ENCODE results near the gene VIL1. TPM values are rescaled to one million over a fixed set of nuclear protein-coding genes. Genes with fewer than 3 reads are reported as not detected.

VIL1 gene
- total and polyA plus RNA-seq, 8 donors: 0.29 to 1.8 (median 1.2) TPM; not detected in 1

- Histone ChIP-seq H3K27me3 (no peaks in the 10 kb centered on the region), H3K9me3 (no peaks in the 10 kb centered on the region), H3K36me3 (peaks cover 0 to 95% of the 10 kb centered on the region in 2 donors), H3K4me1 (peaks cover 0 to 87% of the 10 kb centered on the region in 2 donors), H3K4me3 (no peak overlapping the region), H3K27ac (peak overlapping the region in 1 of 2 donors; percentile 77)
- no peak for TF ChIP-seq CTCF (IDR thresholded peaks at IDR 0.05)
- intact Hi-C loops (cut with DNase I): loop anchor here in 1 of 2 donors (10.0 kb wide), 1 partner anchor 115 kb away; the partner anchor contains the start of genes AAMP and PNKD
- ATAC-seq: no peak
- DNase-seq: no peak
These were observed 29.4 kb upstream of the VIL1 start for GRCh38 chr2:218389333-218390150.

- Histone ChIP-seq H3K27ac (no peak overlapping the region), H3K9me3 (no peaks in the 10 kb centered on the region), H3K4me1 (peaks cover 4 to 84% of the 10 kb centered on the region in 2 donors), H3K27me3 (no peaks in the 10 kb centered on the region), H3K4me3 (no peak overlapping the region), H3K36me3 (peaks cover 0 to 84% of the 10 kb centered on the region in 2 donors)
- ATAC-seq (no peak), DNase-seq (peak in 1 of 4 donors; percentile 79)
- no peak for TF ChIP-seq CTCF (IDR thresholded peaks at IDR 0.05)
- intact Hi-C loops (cut with DNase I): loop anchor here in 1 of 2 donors (10.0 kb wide), 1 partner anchor 116 kb away; the partner anchor contains the start of genes AAMP and PNKD
These were observed 27.7 kb upstream of the VIL1 start for GRCh38 chr2:218391202-218391601.

GRCh38 chr2:218392459-218392858 is 26.5 kb upstream of the VIL1 start:
- ATAC-seq (no peak), DNase-seq (no peak)
- intact Hi-C loops (cut with DNase I): loop anchor here in 1 of 2 donors (10.0 kb wide), 1 partner anchor 118 kb away; the partner anchor contains the start of genes AAMP and PNKD
- Histone ChIP-seq H3K27ac (no peak overlapping the region), H3K4me3 (no peak overlapping the region), H3K4me1 (peaks cover 8 to 84% of the 10 kb centered on the region in 2 donors), H3K27me3 (no peaks in the 10 kb centered on the region), H3K9me3 (no peaks in the 10 kb centered on the region), H3K36me3 (peaks cover 0 to 72% of the 10 kb centered on the region in 2 donors)
- TF ChIP-seq CTCF (IDR thresholded peaks at IDR 0.05): no peak

GRCh38 chr2:218392891-218393462 is 25.9 kb upstream of the VIL1 start:
- DNase-seq: peak in 1 of 4 donors; percentile 76
- no peak for ATAC-seq
- H3K27me3 ChIP-seq: no peaks in the 10 kb centered on the region
- no peak overlapping the region for H3K4me3 ChIP-seq
- peaks cover 12 to 84% of the 10 kb centered on the region in 2 donors for H3K4me1 ChIP-seq
- no peaks in the 10 kb centered on the region for H3K9me3 ChIP-seq
- peaks cover 0 to 68% of the 10 kb centered on the region in 2 donors for H3K36me3 ChIP-seq
- intact Hi-C loops (cut with DNase I): loop anchor here in 1 of 2 donors (10.0 kb wide), 1 partner anchor 118 kb away; the partner anchor contains the start of genes AAMP and PNKD
- H3K27ac ChIP-seq: no peak overlapping the region
- TF ChIP-seq CTCF (IDR thresholded peaks at IDR 0.05): no peak
